HEK293 (cell line): ENCODE results near the gene AK1.
A peak's percentile ranks its signal among the peaks of the same experiment; 100 is the strongest.

Experiments
- CTCF ChIA-PET: fragments of 350-600 bp; formaldehyde crosslinking; extraction: SDS; loops from one replicate; lab custom pipeline; 2021; ENCODE audit warnings: antibody characterized with exemption; lab: Yijun Ruan, JAX
- POLR2A ChIA-PET: fragments of 300-600 bp; formaldehyde crosslinking; extraction: SDS; loops from one replicate; lab custom pipeline; 2020; ENCODE audit warnings: antibody characterized with exemption, inconsistent platforms; lab: Yijun Ruan, JAX
- H3K27ac ChIP-seq: fragments of 200-500 bp; sonication (Bioruptor generic); 2 replicates; pipeline ENCODE4 v1.5.1; 2014; ENCODE audit warnings: low read depth, low read length, control low read depth, inconsistent platforms; ENCODE audit errors: extremely low read depth
- H3K36me3 ChIP-seq, 2 experiments: fragments of 200-500 bp in 1 of 2; sonication (Bioruptor generic) in 1 of 2; 1 replicate in 1 of 2; 2 replicates in 1 of 2; pipeline ENCODE4 v1.5.1; 2014 to 2017; ENCODE audit warnings: inconsistent platforms in 2 of 2, low read length in 2 of 2; ENCODE audit not compliant: control insufficient read depth in 2 of 2, insufficient read depth in 1 of 2
- H3K4me1 ChIP-seq: fragments of 200-500 bp; sonication (Bioruptor generic); 2 replicates; pipeline ENCODE4 v1.5.1; 2014; ENCODE audit warnings: mild to moderate bottlenecking, low read length, inconsistent platforms; ENCODE audit not compliant: control insufficient read depth, insufficient read depth
- H3K4me3 ChIP-seq: 2 replicates; pipeline ENCODE4 v1.5.1; 2011; ENCODE audit warnings: low read depth, mild to moderate bottlenecking, control low read depth, low read length, moderate library complexity
- H3K9me3 ChIP-seq: fragments of 200-500 bp; sonication (Bioruptor generic); 2 replicates; pipeline ENCODE4 v1.5.1; 2014; ENCODE audit warnings: low read depth, low read length, inconsistent platforms; ENCODE audit not compliant: control insufficient read depth, insufficient read depth
- BCL11B ChIP-seq: fragments of 450-650 bp; formaldehyde crosslinking; IDR thresholded peaks from 2 replicates; pipeline ENCODE4 v1.5.1; 2016; ENCODE audit warnings: low read depth, missing biosample characterization, missing genetic modification characterization
- GLI2 ChIP-seq: fragments of 450-650 bp; formaldehyde crosslinking; IDR thresholded peaks from 2 replicates; pipeline ENCODE4; 2017; ENCODE audit warnings: missing biosample characterization, missing genetic modification characterization, low read depth, borderline replicate concordance
- KLF10 ChIP-seq: fragments of 450-650 bp; IDR thresholded peaks from 2 replicates; pipeline ENCODE4 v1.5.1; 2018; ENCODE audit warnings: missing biosample characterization, mild to moderate bottlenecking, missing genetic modification characterization
- KLF7 ChIP-seq: fragments of 450-650 bp; formaldehyde crosslinking; IDR thresholded peaks from 2 replicates; pipeline ENCODE4 v1.5.1; 2016; ENCODE audit warnings: missing biosample characterization, missing genetic modification characterization, borderline replicate concordance
- PRDM4 ChIP-seq: fragments of 450-650 bp; formaldehyde crosslinking; IDR thresholded peaks from 2 replicates; pipeline ENCODE4 v1.5.1; 2017; ENCODE audit warnings: missing biosample characterization, missing genetic modification characterization
- SCRT2 ChIP-seq: fragments of 450-650 bp; formaldehyde crosslinking; IDR thresholded peaks from 2 replicates; pipeline ENCODE4 v1.5.1; 2016; ENCODE audit warnings: missing biosample characterization, missing genetic modification characterization
- SP2 ChIP-seq: fragments of 450-650 bp; formaldehyde crosslinking; IDR thresholded peaks from 2 replicates; pipeline ENCODE4 v1.5.1; 2016; ENCODE audit warnings: missing biosample characterization, missing genetic modification characterization
- YY1 ChIP-seq: fragments of 450-650 bp; formaldehyde crosslinking; IDR thresholded peaks from 2 replicates; pipeline ENCODE4 v1.5.1; 2018; ENCODE audit warnings: missing biosample characterization, missing genetic modification characterization
- ZBTB48 ChIP-seq: fragments of 450-650 bp; formaldehyde crosslinking; IDR thresholded peaks from 2 replicates; pipeline ENCODE4 v1.5.1; 2016; ENCODE audit warnings: missing biosample characterization, missing genetic modification characterization
- ZNF10 ChIP-seq: fragments of 450-650 bp; formaldehyde crosslinking; IDR thresholded peaks from 2 replicates; pipeline ENCODE4 v1.5.1; 2017; ENCODE audit warnings: missing biosample characterization, missing genetic modification characterization
- ZNF121 ChIP-seq: fragments of 450-650 bp; formaldehyde crosslinking; IDR thresholded peaks from 2 replicates; pipeline ENCODE4 v1.5.1; 2016; ENCODE audit warnings: missing biosample characterization, missing genetic modification characterization
- ZNF146 ChIP-seq: fragments of 450-650 bp; formaldehyde crosslinking; IDR thresholded peaks from 2 replicates; pipeline ENCODE4 v1.5.1; 2016; ENCODE audit warnings: missing biosample characterization, missing genetic modification characterization
- ZNF239 ChIP-seq: fragments of 450-650 bp; formaldehyde crosslinking; IDR thresholded peaks from 2 replicates; pipeline ENCODE4 v1.5.1; 2016; ENCODE audit warnings: missing biosample characterization, missing genetic modification characterization
- ZNF513 ChIP-seq: fragments of 450-650 bp; IDR thresholded peaks from 2 replicates; pipeline ENCODE4 v1.5.1; 2018; ENCODE audit warnings: missing biosample characterization, missing genetic modification characterization
- ZNF558 ChIP-seq: fragments of 450-650 bp; formaldehyde crosslinking; IDR thresholded peaks from 2 replicates; pipeline ENCODE4 v1.5.1; 2016; ENCODE audit warnings: missing biosample characterization, missing genetic modification characterization
- ZNF677 ChIP-seq: fragments of 450-650 bp; IDR thresholded peaks from 2 replicates; pipeline ENCODE4 v1.5.0; 2018; ENCODE audit warnings: missing biosample characterization, mild to moderate bottlenecking, missing genetic modification characterization, moderate library complexity
- ZNF701 ChIP-seq: fragments of 450-650 bp; formaldehyde crosslinking; IDR thresholded peaks from 2 replicates; pipeline ENCODE4 v1.5.1; 2016; ENCODE audit warnings: missing biosample characterization, missing genetic modification characterization
- ZNF830 ChIP-seq: fragments of 450-650 bp; IDR thresholded peaks from 2 replicates; pipeline ENCODE4 v1.5.0; 2018; ENCODE audit warnings: missing biosample characterization, missing genetic modification characterization, low read depth, mild to moderate bottlenecking, moderate library complexity
- TF ChIP-seq, protein P1 (sequence below): fragments of 450-650 bp; formaldehyde crosslinking; IDR thresholded peaks from 2 replicates; pipeline ENCODE4 v1.5.1; 2017; ENCODE audit warnings: missing biosample characterization, missing genetic modification characterization
- TF ChIP-seq, protein P2 (sequence below): fragments of 450-650 bp; formaldehyde crosslinking; IDR thresholded peaks from 2 replicates; pipeline ENCODE4 v1.5.1; 2017; ENCODE audit warnings: missing biosample characterization, mild to moderate bottlenecking, missing genetic modification characterization, moderate library complexity
- TF ChIP-seq, protein P3 (sequence below): fragments of 450-650 bp; formaldehyde crosslinking; IDR thresholded peaks from 2 replicates; pipeline ENCODE4 v1.5.1; 2016; ENCODE audit warnings: missing biosample characterization, missing genetic modification characterization, borderline replicate concordance
- TF ChIP-seq, protein P4 (sequence below): IDR thresholded peaks from 2 replicates; pipeline ENCODE4 v1.6.1; 2011; ENCODE audit warnings: mild to moderate bottlenecking, low read depth, low read length, borderline replicate concordance

Gene AK1

DNA sequence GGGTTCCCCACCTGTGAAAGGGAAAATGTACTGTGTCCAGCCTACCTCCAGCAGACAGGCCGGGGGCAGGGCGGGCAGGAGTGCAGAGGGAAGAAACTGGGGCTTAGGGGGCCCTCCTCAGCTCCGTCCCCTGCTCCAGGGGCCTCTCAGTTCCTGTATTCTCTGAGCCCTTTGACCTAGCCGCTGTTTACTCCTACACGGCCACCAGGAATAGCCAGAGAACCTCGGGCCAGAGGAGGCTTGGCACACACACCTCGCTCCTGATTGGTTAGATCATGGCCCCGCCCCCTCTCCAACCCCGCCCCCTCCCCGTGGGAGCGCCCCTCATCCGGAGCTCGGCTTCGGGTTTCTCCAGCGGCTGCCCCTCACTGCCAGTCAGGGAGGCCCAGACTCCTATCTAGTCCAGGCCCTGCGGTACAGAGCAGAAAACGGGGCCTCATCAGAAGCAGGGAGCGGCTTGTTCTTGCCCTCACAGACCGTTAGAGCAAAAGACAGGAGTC lies 19.8 kb upstream of the AK1 start (continued):
- peak; percentile 55 for TF ChIP-seq KLF10 (tag by site-specific recombination)
- TF ChIP-seq, protein P1, sequence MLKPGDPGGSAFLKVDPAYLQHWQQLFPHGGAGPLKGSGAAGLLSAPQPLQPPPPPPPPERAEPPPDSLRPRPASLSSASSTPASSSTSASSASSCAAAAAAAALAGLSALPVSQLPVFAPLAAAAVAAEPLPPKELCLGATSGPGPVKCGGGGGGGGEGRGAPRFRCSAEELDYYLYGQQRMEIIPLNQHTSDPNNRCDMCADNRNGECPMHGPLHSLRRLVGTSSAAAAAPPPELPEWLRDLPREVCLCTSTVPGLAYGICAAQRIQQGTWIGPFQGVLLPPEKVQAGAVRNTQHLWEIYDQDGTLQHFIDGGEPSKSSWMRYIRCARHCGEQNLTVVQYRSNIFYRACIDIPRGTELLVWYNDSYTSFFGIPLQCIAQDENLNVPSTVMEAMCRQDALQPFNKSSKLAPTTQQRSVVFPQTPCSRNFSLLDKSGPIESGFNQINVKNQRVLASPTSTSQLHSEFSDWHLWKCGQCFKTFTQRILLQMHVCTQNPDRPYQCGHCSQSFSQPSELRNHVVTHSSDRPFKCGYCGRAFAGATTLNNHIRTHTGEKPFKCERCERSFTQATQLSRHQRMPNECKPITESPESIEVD: no peak
- 0 out of 2 replicates have a peak, but pooled peaks have one; percentile 21 for TF ChIP-seq BCL11B
- no peak for TF ChIP-seq GLI2 (tag by site-specific recombination)
- TF ChIP-seq YY1 (tag by site-specific recombination): no peak

GRCh38 chr9:127896395-127897192 lies 19.1 kb upstream of the AK1 start:
- Histone ChIP-seq H3K27ac (no peak overlapping the region), H3K9me3 (no peaks in the 10 kb centered on the region), H3K36me3 (peaks cover 0 to 49% of the 10 kb centered on the region in 2 experiments; a peak in 1 of 3 replicates), H3K4me1 (no peaks in the 10 kb centered on the region), H3K4me3 (no peak overlapping the region)
- CTCF ChIA-PET: interaction anchor here (0.6 to 1.3 kb wide), 2 partner anchors 25 to 70 kb away, joined by 5 read pairs; no protein-coding TSS in a partner anchor
- no peak for TF ChIP-seq ZBTB48 (tag by site-specific recombination)
- no peak for TF ChIP-seq ZNF558
- no peak for TF ChIP-seq ZNF830
- TF ChIP-seq ZNF677 (tag by site-specific recombination): no peak
- no peak for TF ChIP-seq ZNF146
- TF ChIP-seq SCRT2: no peak
- TF ChIP-seq ZNF239 (tag by site-specific recombination): no peak
- POLR2A ChIA-PET: interaction anchor here (1.0 to 1.4 kb wide), 6 partner anchors 9 to 445 kb away, joined by 3 to 7 read pairs (median 4); partner anchors contain the start of genes LRSAM1 and RPL12

DNA sequence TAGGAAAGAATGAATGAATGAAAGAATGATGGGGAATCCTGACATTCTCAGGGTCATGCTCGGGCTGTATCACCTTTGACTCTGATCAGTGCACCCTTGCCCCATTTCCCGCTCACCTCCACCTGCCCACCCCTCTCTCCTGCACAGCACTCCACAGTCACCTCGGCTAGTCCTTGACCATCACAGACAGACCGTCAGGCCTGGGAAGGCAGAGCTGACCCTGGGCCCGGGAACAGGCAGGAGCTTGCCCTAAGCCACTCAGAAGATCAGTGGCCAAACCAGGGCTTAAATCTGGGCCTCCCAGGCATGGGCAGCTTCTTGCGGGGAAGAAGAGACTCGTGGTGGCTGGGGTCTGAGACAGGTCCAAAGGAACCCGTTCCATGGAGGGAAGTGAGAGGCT lies 18.3 kb upstream of the AK1 start:
- CTCF ChIA-PET: interaction anchor here (1.2 to 1.7 kb wide), 4 partner anchors 17 to 26 kb away, joined by 3 to 5 read pairs (median 4); no protein-coding TSS in a partner anchor
- no peak overlapping the region for H3K27ac ChIP-seq
- peaks cover 3 to 55% of the 10 kb centered on the region in 2 experiments; a peak in 2 of 3 replicates for H3K36me3 ChIP-seq
- no peaks in the 10 kb centered on the region for H3K4me1 ChIP-seq
- no peak overlapping the region for H3K4me3 ChIP-seq
- POLR2A ChIA-PET: no interaction called here
- no peaks in the 10 kb centered on the region for H3K9me3 ChIP-seq
- TF ChIP-seq ZNF677 (tag by site-specific recombination) (no peak), KLF7 (tag by site-specific recombination) (no peak), ZNF701 (no peak), ZNF121 (no peak), PRDM4 (tag by site-specific recombination) (no peak), ZNF10 (tag by site-specific recombination) (no peak), ZNF239 (tag by site-specific recombination) (no peak), ZNF830 (no peak), SP2 (tag by site-specific recombination) (no peak), ZNF513 (no peak)
- TF ChIP-seq, protein P2, sequence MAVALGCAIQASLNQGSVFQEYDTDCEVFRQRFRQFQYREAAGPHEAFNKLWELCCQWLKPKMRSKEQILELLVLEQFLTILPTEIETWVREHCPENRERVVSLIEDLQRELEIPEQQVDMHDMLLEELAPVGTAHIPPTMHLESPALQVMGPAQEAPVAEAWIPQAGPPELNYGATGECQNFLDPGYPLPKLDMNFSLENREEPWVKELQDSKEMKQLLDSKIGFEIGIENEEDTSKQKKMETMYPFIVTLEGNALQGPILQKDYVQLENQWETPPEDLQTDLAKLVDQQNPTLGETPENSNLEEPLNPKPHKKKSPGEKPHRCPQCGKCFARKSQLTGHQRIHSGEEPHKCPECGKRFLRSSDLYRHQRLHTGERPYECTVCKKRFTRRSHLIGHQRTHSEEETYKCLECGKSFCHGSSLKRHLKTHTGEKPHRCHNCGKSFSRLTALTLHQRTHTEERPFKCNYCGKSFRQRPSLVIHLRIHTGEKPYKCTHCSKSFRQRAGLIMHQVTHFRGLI (tag by site-specific recombination): no peak
- TF ChIP-seq, protein P3, sequence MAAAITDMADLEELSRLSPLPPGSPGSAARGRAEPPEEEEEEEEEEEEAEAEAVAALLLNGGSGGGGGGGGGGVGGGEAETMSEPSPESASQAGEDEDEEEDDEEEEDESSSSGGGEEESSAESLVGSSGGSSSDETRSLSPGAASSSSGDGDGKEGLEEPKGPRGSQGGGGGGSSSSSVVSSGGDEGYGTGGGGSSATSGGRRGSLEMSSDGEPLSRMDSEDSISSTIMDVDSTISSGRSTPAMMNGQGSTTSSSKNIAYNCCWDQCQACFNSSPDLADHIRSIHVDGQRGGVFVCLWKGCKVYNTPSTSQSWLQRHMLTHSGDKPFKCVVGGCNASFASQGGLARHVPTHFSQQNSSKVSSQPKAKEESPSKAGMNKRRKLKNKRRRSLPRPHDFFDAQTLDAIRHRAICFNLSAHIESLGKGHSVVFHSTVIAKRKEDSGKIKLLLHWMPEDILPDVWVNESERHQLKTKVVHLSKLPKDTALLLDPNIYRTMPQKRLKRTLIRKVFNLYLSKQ: no peak
- TF ChIP-seq, protein P4, sequence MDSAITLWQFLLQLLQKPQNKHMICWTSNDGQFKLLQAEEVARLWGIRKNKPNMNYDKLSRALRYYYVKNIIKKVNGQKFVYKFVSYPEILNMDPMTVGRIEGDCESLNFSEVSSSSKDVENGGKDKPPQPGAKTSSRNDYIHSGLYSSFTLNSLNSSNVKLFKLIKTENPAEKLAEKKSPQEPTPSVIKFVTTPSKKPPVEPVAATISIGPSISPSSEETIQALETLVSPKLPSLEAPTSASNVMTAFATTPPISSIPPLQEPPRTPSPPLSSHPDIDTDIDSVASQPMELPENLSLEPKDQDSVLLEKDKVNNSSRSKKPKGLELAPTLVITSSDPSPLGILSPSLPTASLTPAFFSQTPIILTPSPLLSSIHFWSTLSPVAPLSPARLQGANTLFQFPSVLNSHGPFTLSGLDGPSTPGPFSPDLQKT: no peak
